ENCODE results near the gene FBXL22. TPM values are rescaled to one million over a fixed set of nuclear protein-coding genes. Genes with fewer than 3 reads are reported as not detected.

Gene FBXL22
- total and polyA plus RNA-seq, 2 donors (not counting 1 experiment from before 2014, with no cell fraction given): 0.50 to 0.87 TPM

DNA sequence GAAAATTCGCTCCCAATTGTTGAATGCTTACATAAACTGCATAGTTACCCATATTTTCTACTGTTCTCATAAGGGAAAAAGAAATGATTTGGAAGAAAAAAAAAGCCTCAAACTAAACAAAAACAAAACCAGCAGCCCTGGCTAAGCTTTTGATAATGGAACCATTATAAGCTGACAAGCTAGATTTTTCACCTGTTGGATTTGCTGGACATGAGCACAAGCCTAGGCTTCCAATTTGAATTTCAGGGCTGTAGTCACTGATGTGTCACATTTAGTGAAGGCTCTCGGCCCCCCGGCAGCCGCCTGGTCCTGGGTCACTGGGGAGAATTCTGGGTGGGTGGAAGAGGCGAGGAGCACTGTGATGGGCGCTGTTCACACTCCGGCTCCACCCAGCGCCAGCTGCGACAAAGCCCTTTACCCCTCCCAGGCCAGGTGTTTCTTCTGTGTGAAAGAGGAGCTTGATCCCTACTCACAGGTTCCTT, 4.6 kb downstream of the FBXL22 start:
- no peaks in the 10 kb centered on the region for H3K27me3 ChIP-seq (ENCODE audit: control insufficient read depth, insufficient read depth, low read length)
- peak overlapping the region; percentile 96 for H3K4me2 ChIP-seq (ENCODE audit: extremely low read depth, insufficient read depth, low read length)
- TF ChIP-seq, protein P1, sequence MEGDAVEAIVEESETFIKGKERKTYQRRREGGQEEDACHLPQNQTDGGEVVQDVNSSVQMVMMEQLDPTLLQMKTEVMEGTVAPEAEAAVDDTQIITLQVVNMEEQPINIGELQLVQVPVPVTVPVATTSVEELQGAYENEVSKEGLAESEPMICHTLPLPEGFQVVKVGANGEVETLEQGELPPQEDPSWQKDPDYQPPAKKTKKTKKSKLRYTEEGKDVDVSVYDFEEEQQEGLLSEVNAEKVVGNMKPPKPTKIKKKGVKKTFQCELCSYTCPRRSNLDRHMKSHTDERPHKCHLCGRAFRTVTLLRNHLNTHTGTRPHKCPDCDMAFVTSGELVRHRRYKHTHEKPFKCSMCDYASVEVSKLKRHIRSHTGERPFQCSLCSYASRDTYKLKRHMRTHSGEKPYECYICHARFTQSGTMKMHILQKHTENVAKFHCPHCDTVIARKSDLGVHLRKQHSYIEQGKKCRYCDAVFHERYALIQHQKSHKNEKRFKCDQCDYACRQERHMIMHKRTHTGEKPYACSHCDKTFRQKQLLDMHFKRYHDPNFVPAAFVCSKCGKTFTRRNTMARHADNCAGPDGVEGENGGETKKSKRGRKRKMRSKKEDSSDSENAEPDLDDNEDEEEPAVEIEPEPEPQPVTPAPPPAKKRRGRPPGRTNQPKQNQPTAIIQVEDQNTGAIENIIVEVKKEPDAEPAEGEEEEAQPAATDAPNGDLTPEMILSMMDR (conservative IDR thresholded peaks at IDR 0.05 in 1 of 2, IDR thresholded peaks at IDR 0.05 in 1 of 2; ENCODE audit: low read depth in 1 of 2, low read length in 2 of 2): no peak
- no peak for TF ChIP-seq EZH2 (IDR thresholded peaks at IDR 0.05; ENCODE audit: low read length, missing control alignments)
- peak overlapping the region; percentile 72 to 79 (median 73) for H3K4me3 ChIP-seq (replicated peaks in 1 of 4; ENCODE audit: control extremely low read depth in 1 of 4, insufficient read depth in 1 of 4, low read depth in 3 of 4, low read length in 4 of 4)
- no peaks in the 10 kb centered on the region for H3K79me2 ChIP-seq (ENCODE audit: control insufficient read depth, insufficient read depth, low read length)
- no peaks in the 10 kb centered on the region for H3K9me3 ChIP-seq (ENCODE audit: control insufficient read depth, insufficient read depth, low read depth, low read length)
- H2AFZ ChIP-seq (ENCODE audit: low read length): peak overlapping the region; percentile 89
- H3K4me1 ChIP-seq (ENCODE audit: control insufficient read depth, extremely low read depth, insufficient read depth, low read length): peaks cover 15% of the 10 kb centered on the region
- H3K27ac ChIP-seq (ENCODE audit: insufficient read depth, low read length): no peak overlapping the region
- no peaks in the 10 kb centered on the region for H4K20me1 ChIP-seq (ENCODE audit: control insufficient read depth, extremely low read depth, insufficient read depth, low read length)
- H3K36me3 ChIP-seq (ENCODE audit: control insufficient read depth, insufficient read depth, low read length): no peaks in the 10 kb centered on the region
- peak overlapping the region; percentile 77 for H3K9ac ChIP-seq (ENCODE audit: insufficient read depth, low read length)
- DNase-seq (ENCODE audit: low read depth in 2 of 2): no peak

GRCh38 chr15:63602595-63602994, 5.4 kb downstream of the FBXL22 start:
- Histone ChIP-seq H3K36me3 (ENCODE audit: control insufficient read depth, insufficient read depth, low read length) (no peaks in the 10 kb centered on the region), H4K20me1 (ENCODE audit: control insufficient read depth, extremely low read depth, insufficient read depth, low read length) (no peaks in the 10 kb centered on the region), H3K27me3 (ENCODE audit: control insufficient read depth, insufficient read depth, low read length) (no peaks in the 10 kb centered on the region), H3K9ac (ENCODE audit: insufficient read depth, low read length) (no peak overlapping the region), H3K4me2 (ENCODE audit: extremely low read depth, insufficient read depth, low read length) (no peak overlapping the region), H3K4me3 (replicated peaks in 1 of 4; ENCODE audit: control extremely low read depth in 1 of 4, insufficient read depth in 1 of 4, low read depth in 3 of 4, low read length in 4 of 4) (no peak overlapping the region), H3K9me3 (ENCODE audit: control insufficient read depth, insufficient read depth, low read depth, low read length) (no peaks in the 10 kb centered on the region), H2AFZ (ENCODE audit: low read length) (no peak overlapping the region), H3K27ac (ENCODE audit: insufficient read depth, low read length) (no peak overlapping the region), H3K79me2 (ENCODE audit: control insufficient read depth, insufficient read depth, low read length) (no peaks in the 10 kb centered on the region), H3K4me1 (ENCODE audit: control insufficient read depth, extremely low read depth, insufficient read depth, low read length) (peaks cover 9% of the 10 kb centered on the region)
- DNase-seq (ENCODE audit: low read depth in 2 of 2): no peak
- TF ChIP-seq, protein P1 (conservative IDR thresholded peaks at IDR 0.05 in 1 of 2, IDR thresholded peaks at IDR 0.05 in 1 of 2; ENCODE audit: low read depth in 1 of 2, low read length in 2 of 2): no peak
- TF ChIP-seq EZH2 (IDR thresholded peaks at IDR 0.05; ENCODE audit: low read length, missing control alignments): no peak

DNA sequence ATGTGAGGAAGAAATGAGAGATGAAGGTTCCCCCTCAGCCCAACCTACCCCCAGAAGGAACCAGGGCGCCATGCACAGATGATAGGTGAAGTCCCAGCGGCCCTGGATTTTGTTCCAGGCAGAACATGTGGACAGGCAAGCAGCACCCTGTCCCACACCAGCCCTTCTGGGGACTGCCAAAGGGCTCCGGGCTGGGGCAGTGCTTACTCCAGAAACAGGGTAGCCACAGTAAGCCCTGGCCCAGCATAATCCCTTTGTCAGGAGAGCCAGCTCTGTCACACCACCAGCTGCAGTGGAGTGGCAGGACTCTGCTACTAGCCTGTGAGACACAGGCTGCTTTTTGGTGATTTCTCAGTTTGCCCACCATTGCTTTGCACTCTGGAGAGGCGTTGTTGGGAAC, 6.3 kb downstream of the FBXL22 start:
- Histone ChIP-seq H3K9me3 (ENCODE audit: control insufficient read depth, insufficient read depth, low read depth, low read length) (no peaks in the 10 kb centered on the region), H4K20me1 (ENCODE audit: control insufficient read depth, extremely low read depth, insufficient read depth, low read length) (no peaks in the 10 kb centered on the region), H3K4me2 (ENCODE audit: extremely low read depth, insufficient read depth, low read length) (no peak overlapping the region), H3K4me3 (replicated peaks in 1 of 4; ENCODE audit: control extremely low read depth in 1 of 4, insufficient read depth in 1 of 4, low read depth in 3 of 4, low read length in 4 of 4) (no peak overlapping the region), H3K4me1 (ENCODE audit: control insufficient read depth, extremely low read depth, insufficient read depth, low read length) (peaks cover 6% of the 10 kb centered on the region), H3K9ac (ENCODE audit: insufficient read depth, low read length) (no peak overlapping the region), H3K27me3 (ENCODE audit: control insufficient read depth, insufficient read depth, low read length) (no peaks in the 10 kb centered on the region), H3K27ac (ENCODE audit: insufficient read depth, low read length) (no peak overlapping the region), H3K36me3 (ENCODE audit: control insufficient read depth, insufficient read depth, low read length) (peaks cover 7% of the 10 kb centered on the region), H3K79me2 (ENCODE audit: control insufficient read depth, insufficient read depth, low read length) (no peaks in the 10 kb centered on the region), H2AFZ (ENCODE audit: low read length) (no peak overlapping the region)
- TF ChIP-seq, protein P1 (conservative IDR thresholded peaks at IDR 0.05 in 1 of 2, IDR thresholded peaks at IDR 0.05 in 1 of 2; ENCODE audit: low read depth in 1 of 2, low read length in 2 of 2): no peak
- no peak for TF ChIP-seq EZH2 (IDR thresholded peaks at IDR 0.05; ENCODE audit: low read length, missing control alignments)
- DNase-seq (ENCODE audit: low read depth in 2 of 2): no peak
